Subcutaneous adipose tissue (tissue), 4 donors: ENCODE results near the gene MYO18B. TPM values are rescaled to one million over a fixed set of nuclear protein-coding genes. Genes with fewer than 3 reads are reported as not detected.

Experiments used
- total RNA-seq, 4 donors: library from RNA; depleted of rRNA; stranded (reverse); fragments of >200 nt; gene quantifications; one replicate each; pipeline ENCODE4 v1.1.0, GENCODE V29; 2016
- TF ChIP-seq, protein P1 (sequence below): fragments of 450-650 bp; IDR thresholded peaks from one replicate; pipeline ENCODE4 v1.5.1; 2016; ENCODE audit warnings: low read depth, mild to moderate bottlenecking, control low read depth, antibody characterized with exemption, moderate library complexity

The MYO18B gene
- total RNA-seq, 4 donors from 2014 or later: under 0.01 TPM; not detected in 3

- TF ChIP-seq, protein P1, sequence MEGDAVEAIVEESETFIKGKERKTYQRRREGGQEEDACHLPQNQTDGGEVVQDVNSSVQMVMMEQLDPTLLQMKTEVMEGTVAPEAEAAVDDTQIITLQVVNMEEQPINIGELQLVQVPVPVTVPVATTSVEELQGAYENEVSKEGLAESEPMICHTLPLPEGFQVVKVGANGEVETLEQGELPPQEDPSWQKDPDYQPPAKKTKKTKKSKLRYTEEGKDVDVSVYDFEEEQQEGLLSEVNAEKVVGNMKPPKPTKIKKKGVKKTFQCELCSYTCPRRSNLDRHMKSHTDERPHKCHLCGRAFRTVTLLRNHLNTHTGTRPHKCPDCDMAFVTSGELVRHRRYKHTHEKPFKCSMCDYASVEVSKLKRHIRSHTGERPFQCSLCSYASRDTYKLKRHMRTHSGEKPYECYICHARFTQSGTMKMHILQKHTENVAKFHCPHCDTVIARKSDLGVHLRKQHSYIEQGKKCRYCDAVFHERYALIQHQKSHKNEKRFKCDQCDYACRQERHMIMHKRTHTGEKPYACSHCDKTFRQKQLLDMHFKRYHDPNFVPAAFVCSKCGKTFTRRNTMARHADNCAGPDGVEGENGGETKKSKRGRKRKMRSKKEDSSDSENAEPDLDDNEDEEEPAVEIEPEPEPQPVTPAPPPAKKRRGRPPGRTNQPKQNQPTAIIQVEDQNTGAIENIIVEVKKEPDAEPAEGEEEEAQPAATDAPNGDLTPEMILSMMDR: no peak
Observed at GRCh38 chr22:25765801-25766200, 23.8 kb downstream of the MYO18B start.

- TF ChIP-seq, protein P1: no peak
Observed at GRCh38 chr22:25766418-25766817, 24.4 kb downstream of the MYO18B start.

- TF ChIP-seq, protein P1: no peak
Observed at GRCh38 chr22:25770333-25770732, 28.3 kb downstream of the MYO18B start.

DNA sequence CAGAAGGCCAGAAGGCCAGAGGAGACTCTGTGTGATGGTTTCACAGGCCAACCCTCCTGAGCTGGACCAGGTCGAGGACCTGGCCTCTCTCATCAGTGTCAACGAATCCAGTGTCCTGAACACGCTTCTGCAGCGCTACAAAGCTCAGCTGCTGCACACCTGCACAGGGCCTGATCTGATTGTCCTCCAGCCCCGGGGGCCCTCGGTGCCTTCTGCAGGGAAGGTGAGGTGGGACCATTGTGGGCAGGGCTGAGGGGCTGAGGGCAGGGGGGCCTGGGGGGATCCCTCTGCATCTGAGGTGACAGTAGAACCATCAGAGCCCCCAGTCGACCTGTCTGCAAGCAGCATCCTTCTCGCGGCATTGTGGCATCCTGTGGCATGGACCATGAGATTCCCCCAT is 30.3 kb downstream of the MYO18B start:
- TF ChIP-seq, protein P1: no peak

- TF ChIP-seq, protein P1: no peak
Observed at GRCh38 chr22:25774575-25775026, 32.6 kb downstream of the MYO18B start.

GRCh38 chr22:25775531-25775930 is 33.5 kb downstream of the MYO18B start:
- TF ChIP-seq, protein P1: no peak

- TF ChIP-seq, protein P1: no peak
Observed at GRCh38 chr22:25777411-25777810, 35.4 kb downstream of the MYO18B start.
